ENCODE measurements around the gene UBQLN4.

UBQLN4 gene

GRCh38 chr1:156090138-156090839 lies 36.7 kb upstream of the UBQLN4 start:
- Mint-ChIP-seq H3K36me3 (ENCODE audit: insufficient read depth) (no peaks in the 10 kb centered on the region), H3K27me3 (peaks cover 39% of the 10 kb centered on the region), H3K4me1 (peaks cover 8% of the 10 kb centered on the region), H3K27ac (ENCODE audit: low read depth) (peak overlapping the region; percentile 8), H3K9me3 (no peaks in the 10 kb centered on the region), H3K4me3 (no peak overlapping the region)
- no peak for DNase-seq (ENCODE audit: low spot score in 2 of 2)
- peak; percentile 17 for ATAC-seq (replicated peaks; ENCODE audit: extremely low read depth, poor library complexity, severe bottlenecking)

DNA sequence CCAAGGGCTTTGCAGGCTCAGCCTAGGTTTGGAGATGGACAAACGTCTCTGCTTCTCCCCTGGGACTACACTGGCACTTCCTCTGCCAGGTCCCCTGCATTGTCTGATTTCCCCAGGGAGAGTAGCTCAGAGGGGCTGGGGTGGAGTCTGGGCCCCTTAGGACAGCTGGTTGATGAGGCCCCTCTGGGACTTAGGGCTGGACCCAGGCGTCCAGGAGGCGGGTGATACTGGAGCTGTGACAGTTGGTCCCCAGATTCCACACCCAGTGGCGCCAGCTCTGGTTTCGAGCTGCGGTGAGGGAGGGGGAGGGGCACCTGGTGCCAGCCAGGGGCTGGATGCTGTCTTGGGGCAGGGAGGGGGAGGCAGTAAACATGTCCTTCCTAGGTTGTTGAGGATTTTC lies 36.1 kb upstream of the UBQLN4 start:
- no peak overlapping the region for H3K27ac Mint-ChIP-seq (ENCODE audit: low read depth)
- peaks cover 8% of the 10 kb centered on the region for H3K4me1 Mint-ChIP-seq
- H3K4me3 Mint-ChIP-seq = no peak overlapping the region
- peaks cover 45% of the 10 kb centered on the region for H3K27me3 Mint-ChIP-seq
- DNase-seq (ENCODE audit: low spot score in 2 of 2) (no peak), ATAC-seq (replicated peaks; ENCODE audit: extremely low read depth, poor library complexity, severe bottlenecking) (no peak)
- no peaks in the 10 kb centered on the region for H3K9me3 Mint-ChIP-seq
- no peaks in the 10 kb centered on the region for H3K36me3 Mint-ChIP-seq (ENCODE audit: insufficient read depth)

DNA sequence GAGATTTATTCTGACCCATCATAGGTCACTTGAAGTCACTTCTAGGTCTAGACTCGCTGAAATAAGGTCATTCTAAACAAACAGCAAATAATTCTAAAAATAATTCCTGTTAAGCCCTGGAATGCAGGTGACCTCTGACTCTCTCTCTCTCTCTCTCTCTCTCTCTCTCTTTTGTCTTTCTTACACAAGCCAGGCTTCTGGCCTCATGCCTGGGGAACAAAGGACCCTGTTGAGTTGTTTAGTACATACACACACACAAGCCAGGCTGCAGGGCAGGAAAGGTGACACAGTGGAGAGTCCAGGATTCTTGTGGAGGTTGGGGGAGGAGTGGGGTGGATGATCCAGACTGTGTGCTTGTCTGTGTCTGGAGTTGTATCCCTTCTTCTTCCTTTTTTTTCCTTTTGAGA lies 32.7 kb upstream of the UBQLN4 start:
- no peak overlapping the region for H3K27ac Mint-ChIP-seq (ENCODE audit: low read depth)
- no peaks in the 10 kb centered on the region for H3K36me3 Mint-ChIP-seq (ENCODE audit: insufficient read depth)
- ATAC-seq (replicated peaks; ENCODE audit: extremely low read depth, poor library complexity, severe bottlenecking) (no peak), DNase-seq (ENCODE audit: low spot score in 2 of 2) (no peak)
- H3K27me3 Mint-ChIP-seq = peaks cover 64% of the 10 kb centered on the region
- H3K4me1 Mint-ChIP-seq = peaks cover 8% of the 10 kb centered on the region
- no peak overlapping the region for H3K4me3 Mint-ChIP-seq
- no peaks in the 10 kb centered on the region for H3K9me3 Mint-ChIP-seq

DNA sequence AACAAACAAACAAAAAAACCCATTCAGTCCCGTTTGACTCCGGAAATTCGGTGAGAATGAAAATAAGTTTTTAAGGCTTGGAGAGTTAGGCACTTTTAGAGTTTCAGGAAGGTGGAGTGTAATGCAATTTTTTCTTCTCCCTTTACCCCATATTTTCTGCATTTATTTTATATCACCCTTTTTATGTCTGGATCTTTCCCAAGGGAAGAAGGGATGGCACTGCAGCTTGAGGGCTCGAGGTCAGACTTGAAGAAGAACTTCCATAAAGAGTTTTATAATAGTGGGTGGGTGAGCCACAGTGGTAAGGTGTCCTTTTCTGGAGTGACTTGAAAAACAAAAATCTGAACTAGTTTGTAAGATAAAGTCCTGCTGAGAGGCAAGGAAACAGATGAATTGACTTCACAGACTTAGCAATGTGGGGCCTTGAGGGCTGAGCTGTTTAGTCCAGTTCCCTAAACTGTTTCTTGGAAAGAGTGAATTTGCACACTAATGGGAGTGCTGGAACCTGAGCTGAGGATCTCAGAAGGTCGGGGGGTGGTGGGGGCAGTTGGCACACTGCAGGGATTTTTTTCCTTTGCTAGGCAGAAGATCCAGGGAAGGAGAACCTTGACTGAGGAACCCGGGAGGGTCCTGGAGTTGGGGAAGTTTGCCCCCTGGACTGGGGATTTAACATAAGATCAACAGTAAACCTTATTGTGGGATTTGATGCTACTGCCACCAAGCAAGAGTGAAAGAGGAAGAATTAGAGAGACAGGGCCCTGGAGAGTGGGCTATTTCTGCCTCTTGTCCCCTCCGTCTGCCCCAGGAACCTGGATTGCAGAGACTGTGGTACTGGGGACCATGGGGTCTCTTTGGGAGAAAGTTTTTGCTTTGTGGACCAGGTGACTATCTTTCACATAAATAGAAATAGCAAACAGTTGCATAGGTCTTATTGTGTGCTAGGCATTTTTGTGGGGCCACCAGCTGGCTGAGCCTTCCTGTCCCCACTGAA lies 30.5 kb upstream of the UBQLN4 start:
- Mint-ChIP-seq H3K36me3 (ENCODE audit: insufficient read depth) (no peaks in the 10 kb centered on the region), H3K9me3 (no peaks in the 10 kb centered on the region), H3K4me1 (no peaks in the 10 kb centered on the region), H3K27me3 (peaks cover 56% of the 10 kb centered on the region), H3K27ac (ENCODE audit: low read depth) (no peak overlapping the region), H3K4me3 (no peak overlapping the region)
- ATAC-seq (replicated peaks; ENCODE audit: extremely low read depth, poor library complexity, severe bottlenecking) (no peak), DNase-seq (ENCODE audit: low spot score in 2 of 2) (no peak)

DNA sequence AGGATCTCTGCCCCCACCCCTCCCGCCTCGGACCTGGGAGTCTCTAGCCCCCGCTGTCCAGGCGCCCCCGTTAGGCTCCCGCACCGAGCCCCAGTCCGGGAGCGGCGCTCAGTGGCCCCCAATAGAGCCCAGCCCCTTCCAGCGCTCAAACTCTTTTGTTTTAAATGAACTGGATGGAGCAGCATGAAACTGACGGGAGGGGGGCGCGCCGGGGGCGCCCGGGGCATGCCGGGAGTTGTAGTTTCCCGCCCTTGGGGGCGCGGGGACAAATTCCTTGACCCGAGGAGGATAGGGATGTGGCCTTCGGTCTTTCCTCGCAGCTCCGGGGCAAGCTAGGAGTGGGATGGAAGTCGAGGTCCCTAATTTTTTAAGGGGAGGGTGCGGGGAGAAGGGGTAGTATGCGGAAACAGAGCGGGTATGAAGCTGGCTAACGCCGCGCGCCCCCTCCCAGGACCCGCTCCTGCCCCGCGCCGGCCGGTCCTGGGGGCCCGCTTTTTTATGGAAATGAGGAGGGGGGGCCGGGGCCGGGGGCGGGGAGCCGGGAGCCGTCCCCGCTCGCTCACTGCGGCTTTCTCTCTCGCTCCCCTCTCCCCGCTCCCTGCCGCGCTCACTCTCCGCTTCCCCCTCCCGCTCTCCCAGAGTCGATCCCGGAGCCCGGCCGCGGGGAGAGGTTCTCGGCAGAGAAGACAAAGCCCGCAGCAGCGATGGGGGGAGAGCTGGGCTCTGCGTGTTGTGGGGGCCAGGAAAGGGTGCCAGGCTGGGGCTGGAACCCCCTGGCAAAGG lies 28.9 kb upstream of the UBQLN4 start, which contains the start of gene MEX3A:
Gene MEX3A (minus strand): TSS at position 157 of the 783 bp plus-strand sequence. CDS start 467 bp downstream, outside the sequence.
- Mint-ChIP-seq H3K27me3 (peaks cover 53% of the 10 kb centered on the region), H3K27ac (ENCODE audit: low read depth) (peak within 1 kb of the TSS; percentile 52), H3K9me3 (no peaks in the 10 kb centered on the region), H3K4me1 (no peaks in the 10 kb centered on the region), H3K36me3 (ENCODE audit: insufficient read depth) (no peaks in the 10 kb centered on the region), H3K4me3 (peak within 1 kb of the TSS; percentile 82)
- ATAC-seq (replicated peaks; ENCODE audit: extremely low read depth, poor library complexity, severe bottlenecking) (peak; percentile 86), DNase-seq (ENCODE audit: low spot score in 2 of 2) (peak; percentile 38 to 42)

DNA sequence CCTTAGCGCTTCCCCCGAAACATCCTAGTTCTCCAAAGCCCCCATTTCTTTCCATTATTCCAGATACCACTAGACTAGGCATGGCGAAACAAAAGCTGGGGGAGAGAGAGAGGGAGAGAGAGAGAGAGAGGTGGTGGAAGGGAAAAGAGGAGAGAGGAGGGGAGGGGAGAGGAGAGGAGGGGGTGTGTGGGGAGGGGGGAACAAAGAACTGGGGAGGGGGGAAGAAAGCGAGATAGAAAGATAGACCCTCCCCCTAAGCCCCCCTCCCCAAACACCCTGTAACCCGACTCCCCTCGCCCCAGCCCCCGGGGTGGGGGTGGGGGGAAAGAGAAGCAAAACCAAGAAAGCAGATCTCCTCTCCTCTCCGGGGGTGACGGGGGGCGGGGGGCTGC lies 28.3 kb upstream of the UBQLN4 start:
- Mint-ChIP-seq H3K27ac (ENCODE audit: low read depth) (peak overlapping the region; percentile 52), H3K36me3 (ENCODE audit: insufficient read depth) (no peaks in the 10 kb centered on the region), H3K27me3 (peaks cover 47% of the 10 kb centered on the region), H3K9me3 (no peaks in the 10 kb centered on the region), H3K4me3 (peak overlapping the region; percentile 82), H3K4me1 (no peaks in the 10 kb centered on the region)
- no peak for ATAC-seq (replicated peaks; ENCODE audit: extremely low read depth, poor library complexity, severe bottlenecking)
- no peak for DNase-seq (ENCODE audit: low spot score in 2 of 2)

GRCh38 chr1:156081180-156081916 lies 27.8 kb upstream of the UBQLN4 start:
- Mint-ChIP-seq H3K4me1 (no peaks in the 10 kb centered on the region), H3K9me3 (no peaks in the 10 kb centered on the region), H3K4me3 (peak overlapping the region; percentile 82), H3K27ac (ENCODE audit: low read depth) (peak overlapping the region; percentile 52), H3K36me3 (ENCODE audit: insufficient read depth) (peaks cover 1% of the 10 kb centered on the region), H3K27me3 (peaks cover 42% of the 10 kb centered on the region)
- ATAC-seq (replicated peaks; ENCODE audit: extremely low read depth, poor library complexity, severe bottlenecking) (no peak), DNase-seq (ENCODE audit: low spot score in 2 of 2) (no peak)

GRCh38 chr1:156080863-156081179 lies 27.2 kb upstream of the UBQLN4 start:
- ATAC-seq (replicated peaks; ENCODE audit: extremely low read depth, poor library complexity, severe bottlenecking) (no peak), DNase-seq (ENCODE audit: low spot score in 2 of 2) (no peak)
- Mint-ChIP-seq H3K4me1 (no peaks in the 10 kb centered on the region), H3K4me3 (peak overlapping the region; percentile 82), H3K27ac (ENCODE audit: low read depth) (no peak overlapping the region), H3K36me3 (ENCODE audit: insufficient read depth) (peaks cover 1% of the 10 kb centered on the region), H3K27me3 (peaks cover 38% of the 10 kb centered on the region), H3K9me3 (no peaks in the 10 kb centered on the region)

GRCh38 chr1:156080241-156080862 lies 26.8 kb upstream of the UBQLN4 start:
- peak overlapping the region; percentile 6 for H3K4me3 Mint-ChIP-seq
- no peak overlapping the region for H3K27ac Mint-ChIP-seq (ENCODE audit: low read depth)
- H3K36me3 Mint-ChIP-seq (ENCODE audit: insufficient read depth) = peaks cover 1% of the 10 kb centered on the region
- ATAC-seq (replicated peaks; ENCODE audit: extremely low read depth, poor library complexity, severe bottlenecking) = no peak
- DNase-seq (ENCODE audit: low spot score in 2 of 2) = no peak
- H3K4me1 Mint-ChIP-seq = no peaks in the 10 kb centered on the region
- H3K27me3 Mint-ChIP-seq = peaks cover 34% of the 10 kb centered on the region
- H3K9me3 Mint-ChIP-seq = no peaks in the 10 kb centered on the region

DNA sequence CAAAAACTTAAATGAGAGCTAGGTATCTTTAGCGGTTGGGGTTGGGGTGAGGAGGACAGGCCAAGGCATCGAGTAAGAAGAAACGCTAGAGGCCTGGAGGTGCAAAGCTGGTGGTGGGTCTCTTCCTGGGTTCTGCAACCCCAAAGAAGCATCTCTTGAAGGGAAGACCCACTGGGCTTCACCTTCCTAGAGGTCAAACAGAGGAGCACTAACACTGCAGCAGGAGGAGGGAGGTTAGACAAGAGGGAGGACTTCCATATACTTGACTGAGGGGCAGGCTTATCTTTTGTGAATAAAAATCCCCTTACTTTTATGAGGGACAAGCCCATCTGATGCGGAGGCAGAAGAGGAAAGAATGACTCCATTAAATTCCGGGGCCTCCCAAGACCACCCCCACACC lies 26.2 kb upstream of the UBQLN4 start:
- DNase-seq (ENCODE audit: low spot score in 2 of 2) = no peak

GRCh38 chr1:156078728-156079127 lies 25.1 kb upstream of the UBQLN4 start:
- H3K27ac Mint-ChIP-seq (ENCODE audit: low read depth) = no peak overlapping the region
- no peak for ATAC-seq (replicated peaks; ENCODE audit: extremely low read depth, poor library complexity, severe bottlenecking)
- H3K4me3 Mint-ChIP-seq = no peak overlapping the region
- no peaks in the 10 kb centered on the region for H3K9me3 Mint-ChIP-seq
- H3K27me3 Mint-ChIP-seq = peaks cover 18% of the 10 kb centered on the region
- no peaks in the 10 kb centered on the region for H3K4me1 Mint-ChIP-seq
- peaks cover 1% of the 10 kb centered on the region for H3K36me3 Mint-ChIP-seq (ENCODE audit: insufficient read depth)
- DNase-seq (ENCODE audit: low spot score in 2 of 2) = no peak

More for the DNA sequence above, 26.2 kb upstream of the UBQLN4 start:
- Mint-ChIP-seq H3K4me3 (no peak overlapping the region), H3K27ac (ENCODE audit: low read depth) (no peak overlapping the region), H3K9me3 (no peaks in the 10 kb centered on the region), H3K27me3 (peaks cover 28% of the 10 kb centered on the region), H3K36me3 (ENCODE audit: insufficient read depth) (peaks cover 1% of the 10 kb centered on the region), H3K4me1 (no peaks in the 10 kb centered on the region)
- no peak for ATAC-seq (replicated peaks; ENCODE audit: extremely low read depth, poor library complexity, severe bottlenecking)

All from central memory CD8-positive, alpha-beta T cell (primary cell).